Measurements from ENCODE around the gene GALNT12.

DNA sequence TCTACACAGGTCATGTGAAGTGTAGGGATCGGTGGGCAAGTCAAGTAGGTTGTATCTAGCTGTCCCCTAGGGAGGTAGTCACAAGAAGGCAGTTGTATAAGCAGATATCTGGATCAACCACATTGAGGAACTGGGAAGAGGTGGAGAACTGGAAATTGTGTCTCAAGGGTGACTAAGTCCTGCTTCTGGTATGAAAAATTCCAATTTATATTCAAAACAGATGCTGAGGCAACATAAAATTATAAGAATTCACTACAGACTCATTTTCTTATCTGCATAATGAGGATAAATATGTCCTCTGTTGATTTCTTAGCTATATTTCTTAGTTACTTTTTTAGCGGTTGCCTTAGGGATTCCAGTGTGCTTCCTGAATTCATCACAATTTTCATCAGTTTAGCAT lies 46.8 kb downstream of the GALNT12 start:
- TF ChIP-seq POLR2A (IDR thresholded peaks at IDR 0.05; ENCODE audit: low read length), result no peak
- no peak for TF ChIP-seq GATA1 (IDR thresholded peaks at IDR 0.05; ENCODE audit: low read depth, low read length)
